HepG2 (cell line): ENCODE data around the gene ZNF3. TPM values are rescaled to one million over a fixed set of nuclear protein-coding genes. Genes with fewer than 3 reads are reported as not detected.

ENCODE experiments used
- CHD2 ChIP-seq: IDR thresholded peaks from 2 replicates; pipeline ENCODE4 v1.6.1; 2011; ENCODE audit warnings: low read depth, low read length, improper control_type of control experiment
- GABPB1 ChIP-seq: IDR thresholded peaks from 2 replicates; pipeline ENCODE4 v1.6.1; 2016; ENCODE audit warnings: mild to moderate bottlenecking, missing genetic modification reagents, moderate library complexity, missing compliant biosample characterization
- JARID2 ChIP-seq: sonication (generic); formaldehyde crosslinking; IDR thresholded peaks from 2 replicates; pipeline ENCODE4 v1.8.1; 2023; ENCODE audit warnings: missing genetic modification reagents, inconsistent platforms; ENCODE audit not compliant: insufficient replicate concordance
- JUND ChIP-seq: sonication (generic); formaldehyde crosslinking; IDR thresholded peaks from 2 replicates; pipeline ENCODE4 v1.8.0; 2022; ENCODE audit warnings: mild to moderate bottlenecking, missing genetic modification reagents
- KDM3A ChIP-seq: IDR thresholded peaks from 2 replicates; pipeline ENCODE4 v1.6.1; 2018; ENCODE audit warnings: low read depth, missing compliant biosample characterization
- MAFG ChIP-seq: sonication (generic); formaldehyde crosslinking; IDR thresholded peaks from 2 replicates; pipeline ENCODE4 v1.5.1; 2020; ENCODE audit warnings: mild to moderate bottlenecking, missing genetic modification reagents
- NR2C2 ChIP-seq: sonication (generic); formaldehyde crosslinking; IDR thresholded peaks from 2 replicates; pipeline ENCODE4 v1.4.0; 2020; ENCODE audit warnings: missing genetic modification reagents, mild to moderate bottlenecking, moderate library complexity, borderline replicate concordance
- TBX2 ChIP-seq: sonication (generic); formaldehyde crosslinking; IDR thresholded peaks from 2 replicates; pipeline ENCODE4 v1.5.0; 2020; ENCODE audit warnings: missing genetic modification reagents, mild to moderate bottlenecking, borderline replicate concordance
- TEAD3 ChIP-seq: optimal IDR thresholded peaks from 2 replicates; pipeline ENCODE3; 2016; ENCODE audit warnings: borderline replicate concordance
- TGIF2 ChIP-seq: IDR thresholded peaks from 2 replicates; pipeline ENCODE4 v1.6.1; 2016; ENCODE audit warnings: control low read depth, missing compliant biosample characterization
- TOPORS ChIP-seq: sonication (generic); formaldehyde crosslinking; IDR thresholded peaks from 2 replicates; pipeline ENCODE4 v1.8.0; 2023; ENCODE audit warnings: mild to moderate bottlenecking, missing genetic modification reagents
- ZBTB38 ChIP-seq: sonication (generic); formaldehyde crosslinking; IDR thresholded peaks from 2 replicates; pipeline ENCODE4 v1.5.1; 2020; ENCODE audit warnings: mild to moderate bottlenecking, missing genetic modification reagents
- ZBTB7A ChIP-seq: sonication (generic); formaldehyde crosslinking; IDR thresholded peaks from 2 replicates; pipeline ENCODE4 v1.8.0; 2022; ENCODE audit warnings: mild to moderate bottlenecking, missing genetic modification reagents
- ZFP62 ChIP-seq: sonication (generic); formaldehyde crosslinking; IDR thresholded peaks from 2 replicates; pipeline ENCODE4 v1.4.0; 2020; ENCODE audit warnings: missing genetic modification reagents
- ZMAT3 ChIP-seq: sonication (generic); formaldehyde crosslinking; conservative IDR thresholded peaks from 2 replicates; pipeline ENCODE4 v1.7.0; 2021; ENCODE audit warnings: missing genetic modification reagents
- ZNF101 ChIP-seq: sonication (generic); formaldehyde crosslinking; IDR thresholded peaks from 2 replicates; pipeline ENCODE4 v1.4.0; 2020; ENCODE audit warnings: mild to moderate bottlenecking, low read depth, missing genetic modification reagents, borderline replicate concordance
- ZNF260 ChIP-seq: sonication (generic); formaldehyde crosslinking; IDR thresholded peaks from 2 replicates; pipeline ENCODE4 v1.4.0; 2020; ENCODE audit warnings: missing genetic modification reagents, low read depth, mild to moderate bottlenecking, borderline replicate concordance
- ZNF264 ChIP-seq: sonication (generic); formaldehyde crosslinking; IDR thresholded peaks from 2 replicates; pipeline ENCODE4 v1.4.0; 2020; ENCODE audit warnings: missing genetic modification reagents
- ZNF577 ChIP-seq: sonication (generic); formaldehyde crosslinking; IDR thresholded peaks from 2 replicates; pipeline ENCODE4 v1.4.0; 2020; ENCODE audit warnings: mild to moderate bottlenecking, low read depth, missing genetic modification reagents, borderline replicate concordance
- ZNF652 ChIP-seq: IDR thresholded peaks from 2 replicates; pipeline ENCODE4 v1.6.1; 2016; ENCODE audit warnings: low read depth, borderline replicate concordance
- polyA plus RNA-seq, 8 experiments: library from polyadenylated mRNA; depleted of rRNA in 3 of 8; stranded (reverse) in 7 of 8; unstranded in 1 of 8; fragments of >200 nt; fragmentation: Illumina TruSeq in 4 of 8; extraction: Trizol in 4 of 8; gene quantifications; 2 replicates each; pipeline versions ENCODE4 v1.2.1 to v1.2.3, GENCODE V29; 2011 to 2016; ENCODE audit warnings: low read depth in 4 of 8, missing spikeins in 1 of 8, mixed read lengths in 1 of 8; ENCODE audit not compliant: insufficient read depth in 1 of 8
- total RNA-seq, 5 experiments: library from RNA; depleted of rRNA; stranded (reverse); fragments of >200 nt; fragmentation: Illumina TruSeq; extraction: Trizol; gene quantifications; 2 replicates each; pipeline ENCODE4 v1.2.3, GENCODE V29; 2016; ENCODE audit warnings: low read depth in 1 of 5
- TF ChIP-seq, protein P1 (sequence below): sonication (generic); formaldehyde crosslinking; IDR thresholded peaks from 2 replicates; pipeline ENCODE4; 2020; ENCODE audit warnings: missing genetic modification reagents, mild to moderate bottlenecking, borderline replicate concordance
- TF ChIP-seq, protein P2 (sequence below): sonication (generic); formaldehyde crosslinking; IDR thresholded peaks from 2 replicates; pipeline ENCODE4 v1.4.0; 2020; ENCODE audit warnings: missing genetic modification reagents, borderline replicate concordance
- TF ChIP-seq, protein P3 (sequence below): sonication (generic); formaldehyde crosslinking; IDR thresholded peaks from 2 replicates; pipeline ENCODE4 v1.4.0; 2020; ENCODE audit warnings: missing genetic modification reagents

ZNF3 gene
- total and polyA plus RNA-seq, 2 of the 13 experiments (the other 11 are each of a cell fraction or from before 2014, with no cell fraction given): 33.7 to 56.9 TPM

DNA sequence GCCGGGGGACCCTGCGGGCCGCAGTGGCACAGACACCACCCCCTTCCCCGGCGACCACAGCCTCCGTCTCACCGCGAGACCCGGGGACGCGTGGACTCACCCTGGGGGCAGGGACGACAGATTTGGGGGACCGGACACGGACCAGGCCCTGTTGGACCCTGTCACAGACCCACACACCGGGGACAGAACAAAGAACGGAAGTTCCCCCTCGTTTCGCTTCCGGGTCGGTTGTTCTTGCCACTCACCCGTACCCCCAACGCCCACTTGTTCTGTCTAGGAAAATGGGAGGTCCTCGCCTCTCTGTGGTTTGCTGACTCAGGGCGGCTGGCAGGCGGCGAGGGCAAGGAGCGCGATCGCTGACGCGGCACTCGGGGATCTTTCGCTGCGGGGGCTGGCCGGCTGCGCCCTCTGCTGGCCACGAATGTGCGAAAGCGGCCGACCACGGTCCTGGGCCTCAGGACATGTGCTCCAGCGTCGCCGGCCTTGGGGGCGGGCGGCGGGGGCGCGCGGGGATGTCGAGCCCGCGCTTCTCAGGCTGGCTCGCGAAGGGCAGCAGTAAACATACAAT, at the start of gene ZNF3 (continued):
- TF ChIP-seq, protein P1, sequence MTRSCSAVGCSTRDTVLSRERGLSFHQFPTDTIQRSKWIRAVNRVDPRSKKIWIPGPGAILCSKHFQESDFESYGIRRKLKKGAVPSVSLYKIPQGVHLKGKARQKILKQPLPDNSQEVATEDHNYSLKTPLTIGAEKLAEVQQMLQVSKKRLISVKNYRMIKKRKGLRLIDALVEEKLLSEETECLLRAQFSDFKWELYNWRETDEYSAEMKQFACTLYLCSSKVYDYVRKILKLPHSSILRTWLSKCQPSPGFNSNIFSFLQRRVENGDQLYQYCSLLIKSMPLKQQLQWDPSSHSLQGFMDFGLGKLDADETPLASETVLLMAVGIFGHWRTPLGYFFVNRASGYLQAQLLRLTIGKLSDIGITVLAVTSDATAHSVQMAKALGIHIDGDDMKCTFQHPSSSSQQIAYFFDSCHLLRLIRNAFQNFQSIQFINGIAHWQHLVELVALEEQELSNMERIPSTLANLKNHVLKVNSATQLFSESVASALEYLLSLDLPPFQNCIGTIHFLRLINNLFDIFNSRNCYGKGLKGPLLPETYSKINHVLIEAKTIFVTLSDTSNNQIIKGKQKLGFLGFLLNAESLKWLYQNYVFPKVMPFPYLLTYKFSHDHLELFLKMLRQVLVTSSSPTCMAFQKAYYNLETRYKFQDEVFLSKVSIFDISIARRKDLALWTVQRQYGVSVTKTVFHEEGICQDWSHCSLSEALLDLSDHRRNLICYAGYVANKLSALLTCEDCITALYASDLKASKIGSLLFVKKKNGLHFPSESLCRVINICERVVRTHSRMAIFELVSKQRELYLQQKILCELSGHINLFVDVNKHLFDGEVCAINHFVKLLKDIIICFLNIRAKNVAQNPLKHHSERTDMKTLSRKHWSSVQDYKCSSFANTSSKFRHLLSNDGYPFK (CRISPR knock-in tag): peak; percentile 86; the same call in 1 of the 2 replicates
- TF ChIP-seq, protein P2, sequence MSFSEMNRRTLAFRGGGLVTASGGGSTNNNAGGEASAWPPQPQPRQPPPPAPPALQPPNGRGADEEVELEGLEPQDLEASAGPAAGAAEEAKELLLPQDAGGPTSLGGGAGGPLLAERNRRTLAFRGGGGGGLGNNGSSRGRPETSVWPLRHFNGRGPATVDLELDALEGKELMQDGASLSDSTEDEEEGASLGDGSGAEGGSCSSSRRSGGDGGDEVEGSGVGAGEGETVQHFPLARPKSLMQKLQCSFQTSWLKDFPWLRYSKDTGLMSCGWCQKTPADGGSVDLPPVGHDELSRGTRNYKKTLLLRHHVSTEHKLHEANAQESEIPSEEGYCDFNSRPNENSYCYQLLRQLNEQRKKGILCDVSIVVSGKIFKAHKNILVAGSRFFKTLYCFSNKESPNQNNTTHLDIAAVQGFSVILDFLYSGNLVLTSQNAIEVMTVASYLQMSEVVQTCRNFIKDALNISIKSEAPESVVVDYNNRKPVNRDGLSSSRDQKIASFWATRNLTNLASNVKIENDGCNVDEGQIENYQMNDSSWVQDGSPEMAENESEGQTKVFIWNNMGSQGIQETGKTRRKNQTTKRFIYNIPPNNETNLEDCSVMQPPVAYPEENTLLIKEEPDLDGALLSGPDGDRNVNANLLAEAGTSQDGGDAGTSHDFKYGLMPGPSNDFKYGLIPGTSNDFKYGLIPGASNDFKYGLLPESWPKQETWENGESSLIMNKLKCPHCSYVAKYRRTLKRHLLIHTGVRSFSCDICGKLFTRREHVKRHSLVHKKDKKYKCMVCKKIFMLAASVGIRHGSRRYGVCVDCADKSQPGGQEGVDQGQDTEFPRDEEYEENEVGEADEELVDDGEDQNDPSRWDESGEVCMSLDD (CRISPR knock-in tag): peak; percentile 95
- TF ChIP-seq ZMAT3 (CRISPR knock-in tag) (peak; percentile 91; the same call in 1 of the 2 replicates), ZBTB7A (CRISPR knock-in tag) (peak; percentile 16; the same call in 1 of the 2 replicates), TGIF2 (CRISPR knock-in tag) (peak; percentile 60; the same call in 1 of the 2 replicates), ZNF264 (CRISPR knock-in tag) (peak; percentile 32; the same call in 1 of the 2 replicates), JARID2 (peak; percentile 73), MAFG (CRISPR knock-in tag) (peak; percentile 100), KDM3A (peak; percentile 100), ZNF652 (peak; percentile 46; the same call in 1 of the 2 replicates), ZFP62 (CRISPR knock-in tag) (no peak), CHD2 (no peak; the same call in 1 of the 2 replicates), TOPORS (CRISPR knock-in tag) (peak; percentile 96), NR2C2 (CRISPR knock-in tag) (peak; percentile 99), TEAD3 (CRISPR knock-in tag) (peak; percentile 64), GABPB1 (CRISPR knock-in tag) (peak; percentile 99), JUND (CRISPR knock-in tag) (no peak), ZBTB38 (CRISPR knock-in tag) (peak; percentile 94), ZNF260 (no peak), ZNF101 (CRISPR knock-in tag) (no peak), ZNF577 (CRISPR knock-in tag) (no peak), TBX2 (CRISPR knock-in tag) (peak; percentile 88)
- TF ChIP-seq, protein P3, sequence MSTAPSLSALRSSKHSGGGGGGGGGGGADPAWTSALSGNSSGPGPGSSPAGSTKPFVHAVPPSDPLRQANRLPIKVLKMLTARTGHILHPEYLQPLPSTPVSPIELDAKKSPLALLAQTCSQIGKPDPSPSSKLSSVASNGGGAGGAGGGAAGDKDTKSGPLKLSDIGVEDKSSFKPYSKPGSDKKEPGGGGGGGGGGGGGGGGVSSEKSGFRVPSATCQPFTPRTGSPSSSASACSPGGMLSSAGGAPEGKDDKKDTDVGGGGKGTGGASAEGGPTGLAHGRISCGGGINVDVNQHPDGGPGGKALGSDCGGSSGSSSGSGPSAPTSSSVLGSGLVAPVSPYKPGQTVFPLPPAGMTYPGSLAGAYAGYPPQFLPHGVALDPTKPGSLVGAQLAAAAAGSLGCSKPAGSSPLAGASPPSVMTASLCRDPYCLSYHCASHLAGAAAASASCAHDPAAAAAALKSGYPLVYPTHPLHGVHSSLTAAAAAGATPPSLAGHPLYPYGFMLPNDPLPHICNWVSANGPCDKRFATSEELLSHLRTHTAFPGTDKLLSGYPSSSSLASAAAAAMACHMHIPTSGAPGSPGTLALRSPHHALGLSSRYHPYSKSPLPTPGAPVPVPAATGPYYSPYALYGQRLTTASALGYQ (CRISPR knock-in tag): no peak
